ENCODE measurements around the gene FRMPD2. TPM values are rescaled to one million over a fixed set of nuclear protein-coding genes. Genes with fewer than 3 reads are reported as not detected.
"Not testable (repeated sequence)": the region's sequence is repeated elsewhere in the genome, so short reads cannot be mapped to it uniquely, and the experiment has no call there.

The FRMPD2 gene
- total RNA-seq, 1 experiment from 2014 or later = not detected

GRCh38 chr10:48282829-48283228 is 8.3 kb upstream of the FRMPD2 start:
- Histone ChIP-seq H3K27me3 (ENCODE audit: control insufficient read depth, insufficient read depth, low read length) (no peaks in the 10 kb centered on the region), H3K4me3 (ENCODE audit: insufficient read depth, low read depth, low read length) (no peak overlapping the region), H3K36me3 (replicated peaks; ENCODE audit: control insufficient read depth, insufficient read depth, low read length) (no peaks in the 10 kb centered on the region)
- no peak for DNase-seq

GRCh38 chr10:48281697-48282096 is 7.2 kb upstream of the FRMPD2 start:
- H3K4me3 ChIP-seq (ENCODE audit: insufficient read depth, low read depth, low read length); H3K36me3 ChIP-seq (replicated peaks; ENCODE audit: control insufficient read depth, insufficient read depth, low read length); H3K27me3 ChIP-seq (ENCODE audit: control insufficient read depth, insufficient read depth, low read length); DNase-seq: not testable (repeated sequence)

GRCh38 chr10:48279081-48279751 is 4.7 kb upstream of the FRMPD2 start:
- Histone ChIP-seq H3K27me3 (ENCODE audit: control insufficient read depth, insufficient read depth, low read length) (no peaks in the 10 kb centered on the region), H3K4me3 (ENCODE audit: insufficient read depth, low read depth, low read length) (no peak overlapping the region), H3K36me3 (replicated peaks; ENCODE audit: control insufficient read depth, insufficient read depth, low read length) (no peaks in the 10 kb centered on the region)
- no peak for DNase-seq

GRCh38 chr10:48277093-48277492 is 2.6 kb upstream of the FRMPD2 start:
- DNase-seq = no peak
- no peaks in the 10 kb centered on the region for H3K36me3 ChIP-seq (replicated peaks; ENCODE audit: control insufficient read depth, insufficient read depth, low read length)
- H3K27me3 ChIP-seq (ENCODE audit: control insufficient read depth, insufficient read depth, low read length) = no peaks in the 10 kb centered on the region
- no peak overlapping the region for H3K4me3 ChIP-seq (ENCODE audit: insufficient read depth, low read depth, low read length)

DNA sequence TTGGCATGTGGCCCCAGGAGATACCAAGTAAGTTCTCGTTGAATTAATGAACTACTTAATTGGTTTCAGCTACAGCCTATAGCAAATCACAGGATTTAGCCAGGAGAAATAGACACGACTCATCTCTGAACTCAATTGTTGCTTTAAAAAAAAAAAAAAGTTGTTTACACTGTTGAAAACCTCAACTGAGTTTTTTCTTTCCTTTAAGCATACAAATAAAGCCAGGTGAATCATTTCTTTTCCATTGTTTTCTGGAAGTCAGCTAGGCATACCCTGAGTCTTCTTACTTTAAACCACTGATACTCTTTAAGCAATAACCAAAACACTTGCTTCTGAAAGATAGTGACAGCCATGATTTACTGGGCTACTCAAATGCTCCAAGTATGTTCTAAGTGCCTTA is 755 bp downstream of the FRMPD2 start:
- Histone ChIP-seq H3K27me3 (ENCODE audit: control insufficient read depth, insufficient read depth, low read length) (no peaks in the 10 kb centered on the region), H3K4me3 (ENCODE audit: insufficient read depth, low read depth, low read length) (no peak overlapping the region), H3K36me3 (replicated peaks; ENCODE audit: control insufficient read depth, insufficient read depth, low read length) (no peaks in the 10 kb centered on the region)
- DNase-seq = no peak

GRCh38 chr10:48272682-48273081 is 1.8 kb downstream of the FRMPD2 start:
- no peak for DNase-seq
- no peaks in the 10 kb centered on the region for H3K27me3 ChIP-seq (ENCODE audit: control insufficient read depth, insufficient read depth, low read length)

GRCh38 chr10:48271047-48271730 is 3.3 kb downstream of the FRMPD2 start:
- Histone ChIP-seq H3K4me3 (ENCODE audit: insufficient read depth, low read depth, low read length) (no peak overlapping the region), H3K27me3 (ENCODE audit: control insufficient read depth, insufficient read depth, low read length) (no peaks in the 10 kb centered on the region), H3K36me3 (replicated peaks; ENCODE audit: control insufficient read depth, insufficient read depth, low read length) (no peaks in the 10 kb centered on the region)
- no peak for DNase-seq

More at GRCh38 chr10:48272682-48273081, 1.8 kb downstream of the FRMPD2 start:
- no peaks in the 10 kb centered on the region for H3K36me3 ChIP-seq (replicated peaks; ENCODE audit: control insufficient read depth, insufficient read depth, low read length)
- no peak overlapping the region for H3K4me3 ChIP-seq (ENCODE audit: insufficient read depth, low read depth, low read length)

DNA sequence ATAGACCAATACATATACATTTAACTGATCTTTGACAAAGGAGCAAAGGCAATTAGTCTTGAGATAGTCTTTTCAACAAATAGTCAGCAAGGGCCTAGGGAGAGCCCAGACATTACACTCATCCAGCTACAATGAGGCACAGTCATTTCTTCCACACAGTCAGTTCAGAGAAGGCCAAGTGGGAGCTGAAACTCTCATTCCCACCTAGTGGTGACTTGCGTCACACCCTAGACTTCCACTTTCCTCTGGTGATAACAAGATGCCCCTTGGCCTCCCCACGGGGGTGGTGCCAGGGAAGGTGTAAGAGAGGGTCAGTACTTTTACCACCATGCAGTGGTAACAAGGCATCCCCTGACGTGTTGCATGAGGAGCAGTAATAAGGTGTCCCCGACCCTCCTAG is 8.0 kb downstream of the FRMPD2 start:
- Histone ChIP-seq H3K4me3 (ENCODE audit: insufficient read depth, low read depth, low read length) (no peak overlapping the region), H3K36me3 (replicated peaks; ENCODE audit: control insufficient read depth, insufficient read depth, low read length) (no peaks in the 10 kb centered on the region), H3K27me3 (ENCODE audit: control insufficient read depth, insufficient read depth, low read length) (no peaks in the 10 kb centered on the region)
- DNase-seq = no peak

- H3K27me3 ChIP-seq (ENCODE audit: control insufficient read depth, insufficient read depth, low read length) = no peaks in the 10 kb centered on the region
- H3K36me3 ChIP-seq (replicated peaks; ENCODE audit: control insufficient read depth, insufficient read depth, low read length) = no peaks in the 10 kb centered on the region
- DNase-seq = no peak
- no peak overlapping the region for H3K4me3 ChIP-seq (ENCODE audit: insufficient read depth, low read depth, low read length)
Measured at GRCh38 chr10:48258105-48258504, 16.4 kb downstream of the FRMPD2 start.

- no peak for DNase-seq
- H3K27me3 ChIP-seq (ENCODE audit: control insufficient read depth, insufficient read depth, low read length) = no peaks in the 10 kb centered on the region
- no peaks in the 10 kb centered on the region for H3K36me3 ChIP-seq (replicated peaks; ENCODE audit: control insufficient read depth, insufficient read depth, low read length)
- H3K4me3 ChIP-seq (ENCODE audit: insufficient read depth, low read depth, low read length) = no peak overlapping the region
Measured at GRCh38 chr10:48257407-48257961, 17.0 kb downstream of the FRMPD2 start.

GRCh38 chr10:48255722-48256121 is 18.8 kb downstream of the FRMPD2 start:
- Histone ChIP-seq H3K27me3 (ENCODE audit: control insufficient read depth, insufficient read depth, low read length) (no peaks in the 10 kb centered on the region), H3K36me3 (replicated peaks; ENCODE audit: control insufficient read depth, insufficient read depth, low read length) (no peaks in the 10 kb centered on the region), H3K4me3 (ENCODE audit: insufficient read depth, low read depth, low read length) (no peak overlapping the region)
- no peak for DNase-seq

- no peak overlapping the region for H3K4me3 ChIP-seq (ENCODE audit: insufficient read depth, low read depth, low read length)
- no peaks in the 10 kb centered on the region for H3K36me3 ChIP-seq (replicated peaks; ENCODE audit: control insufficient read depth, insufficient read depth, low read length)
- no peaks in the 10 kb centered on the region for H3K27me3 ChIP-seq (ENCODE audit: control insufficient read depth, insufficient read depth, low read length)
- DNase-seq = no peak
Measured at GRCh38 chr10:48254750-48255512, 19.6 kb downstream of the FRMPD2 start.

DNA sequence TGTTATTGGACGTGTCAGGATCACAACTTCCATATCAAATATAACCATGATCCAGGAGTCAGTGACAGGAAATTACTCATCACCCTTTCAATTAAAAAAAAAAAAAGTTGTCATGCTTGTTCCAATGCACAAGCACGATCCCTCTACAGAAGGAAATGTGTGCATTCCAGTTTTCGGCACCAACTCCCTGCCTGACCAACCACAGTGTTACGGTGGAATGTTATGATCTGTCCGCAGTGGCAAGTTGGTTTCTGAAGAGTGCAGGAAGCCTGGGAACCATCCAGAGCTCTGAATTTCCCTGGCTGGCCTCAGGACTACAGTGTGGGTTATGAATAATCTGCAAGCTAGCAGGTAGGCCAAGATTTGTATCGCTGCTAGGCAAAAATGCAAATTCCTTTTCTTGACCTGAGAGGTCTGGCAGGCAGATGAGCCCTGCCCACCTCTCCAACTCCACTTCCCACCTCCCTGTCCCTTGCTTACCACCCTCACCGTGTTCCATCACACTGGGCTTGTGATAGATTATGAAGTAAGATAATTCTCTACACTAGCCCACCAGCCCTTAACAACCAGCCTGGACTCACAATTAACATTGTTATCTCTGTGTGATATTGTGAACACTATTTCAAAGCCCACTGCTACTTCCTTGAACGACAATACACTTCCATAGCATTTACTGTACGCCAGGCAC is 20.4 kb downstream of the FRMPD2 start:
- Histone ChIP-seq H3K27me3 (ENCODE audit: control insufficient read depth, insufficient read depth, low read length) (no peaks in the 10 kb centered on the region), H3K36me3 (replicated peaks; ENCODE audit: control insufficient read depth, insufficient read depth, low read length) (no peaks in the 10 kb centered on the region), H3K4me3 (ENCODE audit: insufficient read depth, low read depth, low read length) (no peak overlapping the region)
- no peak for DNase-seq

GRCh38 chr10:48252354-48252650 is 22.2 kb downstream of the FRMPD2 start:
- H3K36me3 ChIP-seq (replicated peaks; ENCODE audit: control insufficient read depth, insufficient read depth, low read length) = no peaks in the 10 kb centered on the region
- no peak overlapping the region for H3K4me3 ChIP-seq (ENCODE audit: insufficient read depth, low read depth, low read length)
- no peak for DNase-seq
- H3K27me3 ChIP-seq (ENCODE audit: control insufficient read depth, insufficient read depth, low read length) = no peaks in the 10 kb centered on the region

Measured in H7 (cell line).